ENCODE results near the gene TMEM53.

The TMEM53 gene

GRCh38 chr1:44660176-44660575 is 14.1 kb downstream of the TMEM53 start:
- TF ChIP-seq, protein P1, sequence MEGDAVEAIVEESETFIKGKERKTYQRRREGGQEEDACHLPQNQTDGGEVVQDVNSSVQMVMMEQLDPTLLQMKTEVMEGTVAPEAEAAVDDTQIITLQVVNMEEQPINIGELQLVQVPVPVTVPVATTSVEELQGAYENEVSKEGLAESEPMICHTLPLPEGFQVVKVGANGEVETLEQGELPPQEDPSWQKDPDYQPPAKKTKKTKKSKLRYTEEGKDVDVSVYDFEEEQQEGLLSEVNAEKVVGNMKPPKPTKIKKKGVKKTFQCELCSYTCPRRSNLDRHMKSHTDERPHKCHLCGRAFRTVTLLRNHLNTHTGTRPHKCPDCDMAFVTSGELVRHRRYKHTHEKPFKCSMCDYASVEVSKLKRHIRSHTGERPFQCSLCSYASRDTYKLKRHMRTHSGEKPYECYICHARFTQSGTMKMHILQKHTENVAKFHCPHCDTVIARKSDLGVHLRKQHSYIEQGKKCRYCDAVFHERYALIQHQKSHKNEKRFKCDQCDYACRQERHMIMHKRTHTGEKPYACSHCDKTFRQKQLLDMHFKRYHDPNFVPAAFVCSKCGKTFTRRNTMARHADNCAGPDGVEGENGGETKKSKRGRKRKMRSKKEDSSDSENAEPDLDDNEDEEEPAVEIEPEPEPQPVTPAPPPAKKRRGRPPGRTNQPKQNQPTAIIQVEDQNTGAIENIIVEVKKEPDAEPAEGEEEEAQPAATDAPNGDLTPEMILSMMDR (IDR thresholded peaks at IDR 0.05; ENCODE audit: extremely low read depth, missing control alignments), result no peak
- no peak for DNase-seq (ENCODE audit: low spot score)

DNA sequence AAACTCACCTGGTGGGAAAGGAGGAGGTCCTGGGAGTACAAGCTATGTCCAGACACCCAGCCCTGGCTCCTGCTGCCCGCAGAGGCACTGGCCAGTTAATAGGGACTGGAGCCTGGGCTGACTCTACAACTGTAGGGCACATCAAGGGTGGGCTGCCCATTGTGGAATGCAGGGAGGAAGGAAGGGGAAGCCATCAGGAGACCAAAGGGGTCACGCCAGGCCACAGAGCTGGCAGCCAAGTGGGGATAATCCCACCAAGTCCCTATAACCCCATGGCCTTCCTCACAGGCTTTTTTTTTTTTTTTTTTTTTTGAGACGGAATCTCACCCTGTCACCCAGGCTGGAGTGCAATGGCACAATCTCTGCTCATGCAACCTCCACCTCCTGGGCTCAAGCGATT is 14.7 kb downstream of the TMEM53 start:
- TF ChIP-seq, protein P1 (IDR thresholded peaks at IDR 0.05; ENCODE audit: extremely low read depth, missing control alignments), result no peak
- DNase-seq (ENCODE audit: low spot score), result no peak

DNA sequence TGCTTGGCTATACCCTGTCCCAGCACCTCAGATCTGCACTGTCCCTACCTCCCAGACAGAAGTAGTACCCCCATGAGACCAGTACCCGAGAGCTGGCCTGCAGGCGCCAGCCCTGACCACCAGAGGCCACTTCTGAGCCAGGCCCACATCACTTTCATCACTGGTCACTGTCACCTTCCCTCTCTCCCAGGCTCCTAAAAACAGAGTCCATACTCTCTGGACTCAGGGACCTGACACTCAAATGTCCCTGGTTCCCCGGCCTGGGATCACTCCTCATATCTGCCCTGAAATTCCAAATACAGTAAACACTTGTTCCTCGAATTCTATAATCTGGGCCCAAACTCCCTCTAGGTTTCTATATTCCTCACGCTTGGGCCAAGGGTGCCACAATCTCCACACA is 18.7 kb downstream of the TMEM53 start:
- no peak for DNase-seq (ENCODE audit: low spot score)
- TF ChIP-seq, protein P1 (IDR thresholded peaks at IDR 0.05; ENCODE audit: extremely low read depth, missing control alignments), result peak; percentile 73

- no peak for DNase-seq (ENCODE audit: low spot score)
- TF ChIP-seq, protein P1 (IDR thresholded peaks at IDR 0.05; ENCODE audit: extremely low read depth, missing control alignments), result no peak
These were observed 19.6 kb downstream of the TMEM53 start for GRCh38 chr1:44654621-44655187.

DNA sequence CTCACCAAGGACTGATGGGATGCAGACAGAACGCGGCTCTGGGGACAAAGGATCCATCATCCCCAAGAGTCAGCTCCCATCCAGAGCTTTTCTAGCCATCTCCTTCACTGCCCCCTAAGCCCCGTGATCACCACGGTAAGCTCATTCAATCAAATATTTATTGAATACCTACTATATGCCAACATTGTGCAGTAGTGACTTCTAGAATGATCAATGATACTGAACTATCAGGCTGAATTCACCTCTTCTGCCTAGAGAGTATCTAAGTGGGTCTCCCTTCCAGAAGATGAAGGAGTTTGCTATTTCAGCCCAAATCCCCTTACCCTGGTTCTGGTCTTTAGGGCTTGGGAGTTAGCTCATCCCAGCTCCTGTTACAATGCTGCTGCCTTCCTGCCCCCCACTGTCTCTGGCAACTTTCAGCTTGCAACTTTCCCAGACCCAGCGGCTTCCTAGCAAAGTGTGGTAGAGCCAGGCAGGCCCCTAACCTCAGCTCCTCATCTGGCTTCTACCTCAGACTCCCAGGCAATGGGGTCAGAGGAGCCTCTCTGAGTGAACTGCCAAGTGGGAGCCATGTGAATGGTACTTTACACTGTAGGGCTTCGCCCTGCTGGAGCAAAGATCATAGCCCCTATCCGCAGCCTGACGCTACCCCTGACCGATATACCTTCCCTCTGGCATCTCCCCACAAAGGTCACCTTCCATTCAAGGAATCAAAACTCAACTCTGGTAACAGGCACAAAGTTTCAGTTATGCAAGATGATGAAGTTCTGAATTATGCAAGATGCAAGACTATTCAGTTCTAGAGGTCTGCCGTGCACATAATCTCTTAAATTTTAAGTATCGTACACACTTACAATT is 20.9 kb downstream of the TMEM53 start:
- DNase-seq (ENCODE audit: low spot score), result no peak
- TF ChIP-seq, protein P1 (IDR thresholded peaks at IDR 0.05; ENCODE audit: extremely low read depth, missing control alignments), result no peak

- peak; percentile 87 for DNase-seq (ENCODE audit: low spot score)
These were observed 21.7 kb downstream of the TMEM53 start for GRCh38 chr1:44652445-44653106.

More at GRCh38 chr1:44652445-44653106, 21.7 kb downstream of the TMEM53 start:
- TF ChIP-seq, protein P1 (IDR thresholded peaks at IDR 0.05; ENCODE audit: extremely low read depth, missing control alignments), result peak; percentile 97
